H1 (cell line): ENCODE data around the gene KLHL14.

Source experiments
- BRCA1 ChIP-seq: IDR thresholded peaks from 2 replicates; pipeline ENCODE4 v1.6.1; 2012; ENCODE audit warnings: low read depth, low read length, improper control_type of control experiment
- EZH2 ChIP-seq: fragments of 200-600 bp; sonication (generic); IDR thresholded peaks from 2 replicates; pipeline ENCODE4 v1.7.1; 2012; ENCODE audit warnings: low read depth, mild to moderate bottlenecking, moderate library complexity, low read length, inconsistent platforms; ENCODE audit not compliant: severe bottlenecking
- JUN ChIP-seq: IDR thresholded peaks from 2 replicates; pipeline ENCODE4 v1.6.1; 2011; ENCODE audit warnings: low read depth, mild to moderate bottlenecking, improper control_type of control experiment, low read length
- KDM1A ChIP-seq: fragments of 200-600, 300-600 bp; sonication (generic); IDR thresholded peaks from 2 replicates; pipeline ENCODE4 v1.7.1; 2016; ENCODE audit warnings: mild to moderate bottlenecking, low read length, borderline replicate concordance
- POLR2A ChIP-seq, 2 experiments: IDR thresholded peaks; 1 replicate in 1 of 2; 2 replicates in 1 of 2; pipeline ENCODE4 v1.6.1; 2011; ENCODE audit warnings: low read depth in 2 of 2, low read length in 2 of 2, mild to moderate bottlenecking in 2 of 2; ENCODE audit errors: control extremely low read depth in 1 of 2
- POLR2AphosphoS5 ChIP-seq: IDR thresholded peaks from 2 replicates; pipeline ENCODE4 v1.6.1; 2011; ENCODE audit warnings: low read depth, low read length
- RBBP5 ChIP-seq: IDR thresholded peaks from 2 replicates; pipeline ENCODE4 v1.7.1; 2012; ENCODE audit warnings: low read depth, mild to moderate bottlenecking, inconsistent platforms, low read length, moderate library complexity, borderline replicate concordance
- SRF ChIP-seq: IDR thresholded peaks from 2 replicates; pipeline ENCODE4 v1.6.1; 2011; ENCODE audit warnings: mild to moderate bottlenecking, low read depth, low read length, moderate library complexity
- TBP ChIP-seq: IDR thresholded peaks from 2 replicates; pipeline ENCODE4 v1.6.1; 2011; ENCODE audit warnings: low read depth, low read length, improper control_type of control experiment
- TF ChIP-seq, protein P1 (sequence below), 3 experiments: IDR thresholded peaks; 1 replicate in 2 of 3; 2 replicates in 1 of 3; pipeline versions ENCODE4 v1.5.1 to v1.6.1; 2011; ENCODE audit warnings: low read length in 3 of 3, mild to moderate bottlenecking in 3 of 3, inconsistent platforms in 2 of 3, low read depth in 1 of 3, moderate library complexity in 1 of 3; ENCODE audit not compliant: insufficient read depth in 1 of 3; ENCODE audit errors: control extremely low read depth in 1 of 3
- TF ChIP-seq, protein P2 (sequence below): IDR thresholded peaks from 2 replicates; pipeline ENCODE4 v1.6.1; 2012; ENCODE audit warnings: inconsistent platforms
- TF ChIP-seq, protein P3 (sequence below): IDR thresholded peaks from 2 replicates; pipeline ENCODE4 v1.6.1; 2011; ENCODE audit warnings: low read length, improper control_type of control experiment
- TF ChIP-seq, protein P4 (sequence below): IDR thresholded peaks from 2 replicates; pipeline ENCODE4 v1.6.1; 2012; ENCODE audit warnings: low read length, inconsistent platforms

DNA sequence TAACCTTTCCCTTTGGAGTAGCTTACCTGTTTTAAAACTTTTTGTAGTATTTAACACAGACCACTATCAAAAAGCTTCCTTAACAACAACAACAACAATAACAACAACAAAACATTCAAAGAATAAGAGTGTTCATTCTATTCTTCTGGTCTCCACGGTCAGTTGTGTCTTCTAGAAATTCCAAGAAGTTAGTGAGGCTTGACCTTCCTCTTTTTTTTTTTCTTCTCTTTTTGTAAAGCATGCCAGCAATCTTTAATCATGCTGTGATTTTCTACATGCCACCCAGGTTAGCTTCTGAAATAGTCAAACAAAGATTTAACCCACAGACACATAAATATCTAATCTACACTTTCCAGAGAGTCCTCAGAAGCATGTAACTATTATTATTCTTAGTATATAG lies 28.4 kb upstream of the KLHL14 start:
- TF ChIP-seq, protein P1, sequence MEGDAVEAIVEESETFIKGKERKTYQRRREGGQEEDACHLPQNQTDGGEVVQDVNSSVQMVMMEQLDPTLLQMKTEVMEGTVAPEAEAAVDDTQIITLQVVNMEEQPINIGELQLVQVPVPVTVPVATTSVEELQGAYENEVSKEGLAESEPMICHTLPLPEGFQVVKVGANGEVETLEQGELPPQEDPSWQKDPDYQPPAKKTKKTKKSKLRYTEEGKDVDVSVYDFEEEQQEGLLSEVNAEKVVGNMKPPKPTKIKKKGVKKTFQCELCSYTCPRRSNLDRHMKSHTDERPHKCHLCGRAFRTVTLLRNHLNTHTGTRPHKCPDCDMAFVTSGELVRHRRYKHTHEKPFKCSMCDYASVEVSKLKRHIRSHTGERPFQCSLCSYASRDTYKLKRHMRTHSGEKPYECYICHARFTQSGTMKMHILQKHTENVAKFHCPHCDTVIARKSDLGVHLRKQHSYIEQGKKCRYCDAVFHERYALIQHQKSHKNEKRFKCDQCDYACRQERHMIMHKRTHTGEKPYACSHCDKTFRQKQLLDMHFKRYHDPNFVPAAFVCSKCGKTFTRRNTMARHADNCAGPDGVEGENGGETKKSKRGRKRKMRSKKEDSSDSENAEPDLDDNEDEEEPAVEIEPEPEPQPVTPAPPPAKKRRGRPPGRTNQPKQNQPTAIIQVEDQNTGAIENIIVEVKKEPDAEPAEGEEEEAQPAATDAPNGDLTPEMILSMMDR (IDR thresholded peaks at IDR 0.05; ENCODE audit: control extremely low read depth in 1 of 3, insufficient read depth in 1 of 3, low read depth in 1 of 3, low read length in 3 of 3): no peak
- no peak for TF ChIP-seq JUN
- TF ChIP-seq POLR2A (IDR thresholded peaks at IDR 0.05; ENCODE audit: control extremely low read depth in 1 of 2, low read depth in 2 of 2, low read length in 2 of 2): no peak
- TF ChIP-seq SRF: no peak
- TF ChIP-seq RBBP5: no peak
- TF ChIP-seq KDM1A: no peak
- no peak for TF ChIP-seq POLR2AphosphoS5
- TF ChIP-seq, protein P2, sequence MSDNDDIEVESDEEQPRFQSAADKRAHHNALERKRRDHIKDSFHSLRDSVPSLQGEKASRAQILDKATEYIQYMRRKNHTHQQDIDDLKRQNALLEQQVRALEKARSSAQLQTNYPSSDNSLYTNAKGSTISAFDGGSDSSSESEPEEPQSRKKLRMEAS: no peak
- TF ChIP-seq, protein P3, sequence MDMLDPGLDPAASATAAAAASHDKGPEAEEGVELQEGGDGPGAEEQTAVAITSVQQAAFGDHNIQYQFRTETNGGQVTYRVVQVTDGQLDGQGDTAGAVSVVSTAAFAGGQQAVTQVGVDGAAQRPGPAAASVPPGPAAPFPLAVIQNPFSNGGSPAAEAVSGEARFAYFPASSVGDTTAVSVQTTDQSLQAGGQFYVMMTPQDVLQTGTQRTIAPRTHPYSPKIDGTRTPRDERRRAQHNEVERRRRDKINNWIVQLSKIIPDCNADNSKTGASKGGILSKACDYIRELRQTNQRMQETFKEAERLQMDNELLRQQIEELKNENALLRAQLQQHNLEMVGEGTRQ: no peak
- TF ChIP-seq BRCA1: no peak
- no peak for TF ChIP-seq EZH2
- TF ChIP-seq, protein P4, sequence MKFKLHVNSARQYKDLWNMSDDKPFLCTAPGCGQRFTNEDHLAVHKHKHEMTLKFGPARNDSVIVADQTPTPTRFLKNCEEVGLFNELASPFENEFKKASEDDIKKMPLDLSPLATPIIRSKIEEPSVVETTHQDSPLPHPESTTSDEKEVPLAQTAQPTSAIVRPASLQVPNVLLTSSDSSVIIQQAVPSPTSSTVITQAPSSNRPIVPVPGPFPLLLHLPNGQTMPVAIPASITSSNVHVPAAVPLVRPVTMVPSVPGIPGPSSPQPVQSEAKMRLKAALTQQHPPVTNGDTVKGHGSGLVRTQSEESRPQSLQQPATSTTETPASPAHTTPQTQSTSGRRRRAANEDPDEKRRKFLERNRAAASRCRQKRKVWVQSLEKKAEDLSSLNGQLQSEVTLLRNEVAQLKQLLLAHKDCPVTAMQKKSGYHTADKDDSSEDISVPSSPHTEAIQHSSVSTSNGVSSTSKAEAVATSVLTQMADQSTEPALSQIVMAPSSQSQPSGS: no peak
- TF ChIP-seq TBP: no peak
